Left lung (tissue), 10 donors: ENCODE results near the gene AGFG1. TPM values are rescaled to one million over a fixed set of nuclear protein-coding genes. Genes with fewer than 3 reads are reported as not detected.

Source experiments
- ATAC-seq: fragments of 200-7000 bp; cut with Tn5 transposase; one replicate; pipeline ENCODE4 v1.9.1; 2020; ENCODE audit warnings: moderate library complexity
- DNase-seq, 4 donors: peaks; one replicate each; pipeline ENCODE4 v3.0.0-alpha.2; 2013 to 2020
- H3K27ac ChIP-seq, 2 donors: fragments of 200-600 bp; sonication (generic) in 1 of 2; one replicate each; pipeline versions ENCODE4 v1.5.0 to v1.8.0; 2020 to 2021
- H3K27me3 ChIP-seq, 2 donors: fragments of 200-600 bp; sonication (generic) in 1 of 2; one replicate each; pipeline versions ENCODE4 v1.5.0 to v1.8.0; 2020 to 2021
- H3K36me3 ChIP-seq, 2 donors: fragments of 200-600 bp; sonication (generic) in 1 of 2; one replicate each; pipeline versions ENCODE4 v1.5.0 to v1.8.0; 2020 to 2021
- H3K4me1 ChIP-seq, 2 donors: fragments of 200-600 bp; one replicate each; pipeline ENCODE4 v1.8.0; 2021
- H3K4me3 ChIP-seq, 2 donors: fragments of 200-600 bp; sonication (generic) in 1 of 2; one replicate each; pipeline versions ENCODE4 v1.5.0 to v1.8.0; 2020 to 2021; ENCODE audit warnings: mild to moderate bottlenecking in 1 of 2
- H3K9me3 ChIP-seq, 2 donors: fragments of 200-600 bp; sonication (generic) in 1 of 2; one replicate each; pipeline versions ENCODE4 v1.5.0 to v1.8.0; 2020 to 2021
- intact Hi-C, 2 donors: fragments of 100-400 bp; cut with DNase I; formaldehyde crosslinking; loops; one replicate each; pipeline versions ENCODE4 v1.11.2 to v1.14.2; 2022
- polyA plus RNA-seq, 6 donors: library from polyadenylated mRNA; unstranded; fragments of 120-200 nt; gene quantifications; one replicate each; pipeline ENCODE4 v1.2.1, GENCODE V29; 2013; ENCODE audit not compliant: insufficient read length in 6 of 6
- total RNA-seq, 2 donors: library from RNA; stranded (reverse); fragmentation: NEBNext Ultra II Directional; extraction: Animal tissue kit (Norgen Biotek cat#: 25700); gene quantifications; one replicate each; pipeline ENCODE4 v1.2.1, GENCODE V29; 2021
- TF ChIP-seq, protein P1 (sequence below), 2 donors: fragments of 200-600 bp; sonication (generic) in 1 of 2; IDR thresholded peaks; one replicate each; pipeline versions ENCODE4 v1.5.0 to v1.8.0; 2021; ENCODE audit warnings: antibody characterized with exemption in 2 of 2
- donor health status: DM: no; HTN: yes; CAD: no.
- donor health status: DM: no; HTN: no; CAD: no.

AGFG1 gene
- total and polyA plus RNA-seq, 8 donors: 57.2 to 118 (median 64.2) TPM

DNA sequence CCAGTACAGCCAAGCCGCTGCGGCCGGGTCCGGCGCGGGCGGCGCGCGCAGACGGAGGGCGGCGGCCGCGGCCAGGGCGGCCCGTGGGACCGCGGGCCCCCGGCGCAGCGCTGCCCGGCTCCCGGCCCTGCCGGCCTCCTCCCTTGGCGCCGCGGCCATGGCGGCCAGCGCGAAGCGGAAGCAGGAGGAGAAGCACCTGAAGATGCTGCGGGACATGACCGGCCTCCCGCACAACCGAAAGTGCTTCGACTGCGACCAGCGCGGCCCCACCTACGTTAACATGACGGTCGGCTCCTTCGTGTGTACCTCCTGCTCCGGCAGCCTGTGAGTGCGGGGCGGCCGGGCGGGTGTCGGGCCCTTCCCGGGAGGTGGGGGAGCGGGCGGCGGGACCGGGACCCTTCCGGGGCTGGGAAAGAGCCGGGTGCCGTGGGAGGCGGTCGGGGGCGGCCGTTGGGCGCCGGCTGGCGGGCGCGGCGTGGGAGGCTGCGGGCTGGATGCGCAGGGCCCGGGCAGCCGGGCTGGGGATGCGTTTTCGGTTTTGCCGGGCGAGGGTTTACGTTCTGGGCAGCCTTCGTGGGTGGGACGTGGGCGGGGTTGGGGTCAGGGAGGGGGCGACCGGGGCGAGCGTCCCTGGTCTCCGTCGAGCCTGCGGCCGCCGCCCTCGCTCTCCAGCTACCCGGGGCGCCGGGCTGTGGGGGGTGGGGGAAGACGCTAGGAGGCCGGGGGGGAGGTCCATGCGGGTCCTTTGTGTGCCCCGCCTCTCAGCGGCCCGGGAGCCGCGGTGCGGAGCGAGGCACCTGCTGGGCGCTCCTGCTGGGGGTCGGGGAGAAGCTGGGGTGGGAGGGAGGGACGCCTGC is 537 bp downstream of the AGFG1 start:
- DNase-seq: peak; percentile 28 to 89 (median 47)
- intact Hi-C loops: no loop called here
- Histone ChIP-seq H3K9me3 (no peaks in the 10 kb centered on the region), H3K27me3 (no peaks in the 10 kb centered on the region), H3K4me3 (peak overlapping the region; percentile 76 to 83), H3K27ac (peak overlapping the region; percentile 85 to 93), H3K4me1 (peaks cover 4 to 51% of the 10 kb centered on the region in 2 donors), H3K36me3 (no peaks in the 10 kb centered on the region)
- TF ChIP-seq, protein P1, sequence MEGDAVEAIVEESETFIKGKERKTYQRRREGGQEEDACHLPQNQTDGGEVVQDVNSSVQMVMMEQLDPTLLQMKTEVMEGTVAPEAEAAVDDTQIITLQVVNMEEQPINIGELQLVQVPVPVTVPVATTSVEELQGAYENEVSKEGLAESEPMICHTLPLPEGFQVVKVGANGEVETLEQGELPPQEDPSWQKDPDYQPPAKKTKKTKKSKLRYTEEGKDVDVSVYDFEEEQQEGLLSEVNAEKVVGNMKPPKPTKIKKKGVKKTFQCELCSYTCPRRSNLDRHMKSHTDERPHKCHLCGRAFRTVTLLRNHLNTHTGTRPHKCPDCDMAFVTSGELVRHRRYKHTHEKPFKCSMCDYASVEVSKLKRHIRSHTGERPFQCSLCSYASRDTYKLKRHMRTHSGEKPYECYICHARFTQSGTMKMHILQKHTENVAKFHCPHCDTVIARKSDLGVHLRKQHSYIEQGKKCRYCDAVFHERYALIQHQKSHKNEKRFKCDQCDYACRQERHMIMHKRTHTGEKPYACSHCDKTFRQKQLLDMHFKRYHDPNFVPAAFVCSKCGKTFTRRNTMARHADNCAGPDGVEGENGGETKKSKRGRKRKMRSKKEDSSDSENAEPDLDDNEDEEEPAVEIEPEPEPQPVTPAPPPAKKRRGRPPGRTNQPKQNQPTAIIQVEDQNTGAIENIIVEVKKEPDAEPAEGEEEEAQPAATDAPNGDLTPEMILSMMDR (IDR thresholded peaks at IDR 0.05): no peak
- peak; percentile 64 for ATAC-seq

DNA sequence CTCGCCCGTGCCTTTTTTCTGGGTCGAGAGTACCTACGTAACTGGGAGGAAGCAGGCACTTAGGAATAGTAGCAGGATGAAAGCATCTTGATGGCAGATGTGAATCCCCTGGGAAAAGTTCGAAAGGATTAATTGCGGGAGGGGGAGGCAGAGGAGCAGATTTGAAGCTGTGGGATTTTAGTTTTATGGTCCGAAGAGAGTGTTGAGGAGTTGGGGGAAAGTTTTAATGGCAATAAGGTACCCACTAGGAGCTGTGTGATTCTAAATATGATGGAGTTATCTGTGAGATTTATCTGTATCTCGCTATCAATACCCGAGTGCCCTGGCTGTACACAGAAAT is 1.1 kb downstream of the AGFG1 start:
- ATAC-seq (no peak), DNase-seq (no peak)
- no peaks in the 10 kb centered on the region for H3K9me3 ChIP-seq
- peaks cover 4 to 57% of the 10 kb centered on the region in 2 donors for H3K4me1 ChIP-seq
- no peaks in the 10 kb centered on the region for H3K27me3 ChIP-seq
- H3K27ac ChIP-seq: peak overlapping the region; percentile 85 to 93
- TF ChIP-seq, protein P1 (IDR thresholded peaks at IDR 0.05): no peak
- intact Hi-C loops: no loop called here
- no peaks in the 10 kb centered on the region for H3K36me3 ChIP-seq
- peak overlapping the region; percentile 76 to 83 for H3K4me3 ChIP-seq

DNA sequence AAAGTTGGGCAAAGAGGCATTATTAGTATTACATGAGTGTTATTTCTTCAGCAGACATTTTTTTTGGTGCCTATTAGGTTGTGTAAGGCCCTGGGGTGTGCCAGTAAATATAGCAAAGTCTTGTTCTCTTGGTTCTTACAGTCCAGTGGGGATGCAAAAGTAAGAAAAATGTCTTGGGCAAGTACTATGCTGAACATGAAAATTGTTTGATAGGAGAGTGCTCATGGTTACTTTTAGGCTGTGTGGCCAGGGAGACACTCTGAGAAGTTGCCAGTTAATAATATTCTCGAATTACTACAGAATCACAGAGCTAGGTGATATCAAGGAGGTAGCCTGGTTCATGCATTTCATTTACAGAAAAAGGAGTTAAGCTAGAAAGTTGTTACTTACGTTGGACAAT is 1.9 kb downstream of the AGFG1 start:
- H3K36me3 ChIP-seq: no peaks in the 10 kb centered on the region
- TF ChIP-seq, protein P1 (IDR thresholded peaks at IDR 0.05): no peak
- no peaks in the 10 kb centered on the region for H3K27me3 ChIP-seq
- DNase-seq (no peak), ATAC-seq (peak; percentile 6)
- H3K27ac ChIP-seq: no peak overlapping the region
- H3K4me3 ChIP-seq: peak overlapping the region in 1 of 2 donors; percentile 83
- intact Hi-C loops: no loop called here
- no peaks in the 10 kb centered on the region for H3K9me3 ChIP-seq
- H3K4me1 ChIP-seq: peaks cover 4 to 65% of the 10 kb centered on the region in 2 donors

DNA sequence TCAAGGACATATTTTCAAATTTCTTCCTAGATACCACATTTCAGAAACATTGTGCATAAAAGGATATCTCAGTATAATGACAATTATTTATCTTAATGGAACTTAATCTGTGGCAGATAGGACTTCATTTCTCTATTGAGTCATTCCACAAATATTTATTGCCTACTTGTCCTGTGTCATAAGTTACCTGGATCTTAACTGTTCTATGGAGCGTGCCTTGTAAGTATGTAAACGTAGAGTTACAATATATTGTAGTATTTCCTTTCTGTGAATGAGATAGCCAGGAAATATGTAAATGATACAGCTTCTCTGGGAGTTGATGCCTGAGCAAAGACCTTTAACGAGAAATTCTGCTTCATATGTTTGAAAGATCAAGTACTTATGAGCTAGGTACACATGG is 2.5 kb downstream of the AGFG1 start:
- no peaks in the 10 kb centered on the region for H3K9me3 ChIP-seq
- TF ChIP-seq, protein P1 (IDR thresholded peaks at IDR 0.05): no peak
- no peak for ATAC-seq
- no peaks in the 10 kb centered on the region for H3K27me3 ChIP-seq
- intact Hi-C loops: no loop called here
- H3K27ac ChIP-seq: peak overlapping the region in 1 of 2 donors; percentile 10
- DNase-seq: no peak
- peaks cover 4 to 71% of the 10 kb centered on the region in 2 donors for H3K4me1 ChIP-seq
- H3K36me3 ChIP-seq: no peaks in the 10 kb centered on the region
- H3K4me3 ChIP-seq: peak overlapping the region in 1 of 2 donors; percentile 83

DNA sequence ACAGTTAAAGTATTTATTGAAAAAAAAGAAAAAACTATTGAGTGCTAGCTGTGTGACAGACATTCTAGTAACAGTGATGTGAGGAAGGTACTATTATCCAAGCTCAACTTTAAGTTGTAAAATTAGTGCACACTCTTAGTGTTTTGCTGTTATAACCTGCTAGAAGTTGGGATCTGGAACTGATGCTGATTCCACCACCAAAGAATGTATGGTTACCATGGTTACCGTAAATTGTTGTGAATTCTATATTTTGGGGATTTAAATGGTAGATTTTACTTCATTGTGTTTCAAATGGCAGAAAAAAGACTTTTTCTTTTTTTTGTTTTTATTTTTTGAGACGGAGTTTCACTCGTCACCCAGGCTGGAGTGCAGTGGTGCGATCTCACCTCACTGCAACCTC is 5.3 kb downstream of the AGFG1 start:
- no peak for DNase-seq
- ATAC-seq: no peak
- peaks cover 4 to 92% of the 10 kb centered on the region in 2 donors for H3K4me1 ChIP-seq
- H3K27ac ChIP-seq: no peak overlapping the region
- TF ChIP-seq, protein P1 (IDR thresholded peaks at IDR 0.05): no peak
- intact Hi-C loops: no loop called here
- H3K36me3 ChIP-seq: no peaks in the 10 kb centered on the region
- H3K27me3 ChIP-seq: no peaks in the 10 kb centered on the region
- no peak overlapping the region for H3K4me3 ChIP-seq
- no peaks in the 10 kb centered on the region for H3K9me3 ChIP-seq
